OCI-LY7 (cell line): ENCODE results near the gene OR1I1. TPM values are rescaled to one million over a fixed set of nuclear protein-coding genes. Genes with fewer than 3 reads are reported as not detected.

Experiments
- BruUV-seq: library from RNA; stranded (reverse); fragments of 400-500 nt; replicated peaks from 2 replicates; lab custom pipeline; 2021; lab: Mats Ljungman, UMichigan
- CTCF ChIA-PET: fragments of 300-600 bp; sonication (Branson Sonifier 250); formaldehyde crosslinking; loops from one replicate; lab custom pipeline; 2022; ENCODE audit warnings: antibody characterized with exemption; ENCODE audit not compliant: unreplicated experiment; lab: Charles Lee
- POLR2A ChIA-PET: fragments of 300-600 bp; sonication (Branson Sonifier 250); formaldehyde crosslinking; loops from one replicate; lab custom pipeline; 2022; ENCODE audit warnings: antibody characterized with exemption; lab: Charles Lee
- DNase-seq: peaks from one replicate; pipeline ENCODE4 v3.0.0-alpha.2; 2015; ENCODE audit warnings: low spot score
- H2AFZ ChIP-seq: fragments of 200-600 bp; sonication (generic), shearing (Covaris generic); 2 replicates; pipeline ENCODE4 v1.6.1; 2014; ENCODE audit warnings: mild to moderate bottlenecking, antibody characterized with exemption, low read length, moderate library complexity
- H3K27ac ChIP-seq: fragments of 200-600 bp; sonication (generic); 2 replicates; pipeline ENCODE4 v1.5.1; 2014; ENCODE audit warnings: mixed run types, low read depth, mild to moderate bottlenecking, moderate library complexity, low read length, inconsistent platforms; ENCODE audit not compliant: poor library complexity, severe bottlenecking
- H3K36me3 ChIP-seq: fragments of 200-600 bp; sonication (generic); 2 replicates; pipeline ENCODE4 v1.6.1; 2014; ENCODE audit warnings: mild to moderate bottlenecking, antibody characterized with exemption, low read length, moderate library complexity, mixed read lengths; ENCODE audit not compliant: insufficient read depth
- H3K4me1 ChIP-seq: fragments of 200-600 bp; sonication (generic); 2 replicates; pipeline ENCODE4 v1.5.1; 2014; ENCODE audit warnings: mild to moderate bottlenecking, low read length; ENCODE audit not compliant: insufficient read depth, poor library complexity, severe bottlenecking
- H3K4me2 ChIP-seq: fragments of 200-600 bp; sonication (generic); 2 replicates; pipeline ENCODE4 v1.6.1; 2014; ENCODE audit warnings: mild to moderate bottlenecking, low read length
- H3K4me3 ChIP-seq: fragments of 200-600 bp; sonication (generic); 2 replicates; pipeline ENCODE4 v1.5.1; 2014; ENCODE audit warnings: mild to moderate bottlenecking, low read depth, low read length; ENCODE audit not compliant: poor library complexity, severe bottlenecking
- H3K79me2 ChIP-seq: fragments of 200-600 bp; sonication (generic); 2 replicates; pipeline ENCODE4 v1.6.1; 2016; ENCODE audit warnings: low read depth, mild to moderate bottlenecking, low read length, moderate library complexity, mixed read lengths; ENCODE audit not compliant: insufficient read depth
- H3K9me2 ChIP-seq: fragments of 200-600 bp; sonication (generic); 2 replicates; pipeline ENCODE4 v1.6.1; 2016; ENCODE audit warnings: mild to moderate bottlenecking, low read length, mixed read lengths; ENCODE audit not compliant: insufficient read depth
- H3K9me3 ChIP-seq: fragments of 200-600 bp; sonication (generic); 2 replicates; pipeline ENCODE4 v1.6.1; 2014; ENCODE audit warnings: mild to moderate bottlenecking, mixed run types, low read length, mixed read lengths
- H4K20me1 ChIP-seq: fragments of 200-600 bp; sonication (generic); 2 replicates; pipeline ENCODE4 v1.6.1; 2014; ENCODE audit warnings: mild to moderate bottlenecking, antibody characterized with exemption, low read length, moderate library complexity, mixed read lengths; ENCODE audit not compliant: insufficient read depth
- CTCF ChIP-seq: fragments of 200-600 bp; sonication (generic); conservative IDR thresholded peaks from 2 replicates; pipeline ENCODE4 v1.5.1; 2014; ENCODE audit warnings: mild to moderate bottlenecking, antibody characterized with exemption, low read length, moderate library complexity, mixed read lengths
- EZH2phosphoT487 ChIP-seq: fragments of 200-600 bp; sonication (generic); IDR thresholded peaks from 2 replicates; pipeline ENCODE4 v1.6.1; 2018; ENCODE audit warnings: low read depth, borderline replicate concordance, mild to moderate bottlenecking, mixed run types, antibody characterized with exemption, low read length, moderate library complexity, mixed read lengths
- intact Hi-C: fragments of 100-400 bp; cut with micrococcal nuclease; formaldehyde crosslinking; loops from one replicate; pipeline ENCODE4 v1.10.0; 2022; ENCODE audit not compliant: unreplicated experiment
- total RNA-seq, 2 experiments: library from RNA; depleted of rRNA in 1 of 2; stranded (reverse); fragments of >200 nt in 1 of 2; shearing (Covaris generic) in 1 of 2; gene quantifications; 2 replicates each; pipeline ENCODE4 v1.2.3, GENCODE V29; 2014 to 2022

The OR1I1 gene
- total RNA-seq, 2 experiments from 2014 or later = not detected

GRCh38 chr19:15112385-15112784 is 30.4 kb downstream of the OR1I1 start:
- no peaks in the 10 kb centered on the region for H3K9me2 ChIP-seq
- H3K79me2 ChIP-seq = no peaks in the 10 kb centered on the region
- H3K4me1 ChIP-seq = no peaks in the 10 kb centered on the region
- peak; percentile 13 for DNase-seq
- TF ChIP-seq EZH2phosphoT487 = no peak
- TF ChIP-seq CTCF = peak; percentile 37
- intact Hi-C loops = no loop called here
- POLR2A ChIA-PET = no interaction called here
- H3K4me3 ChIP-seq = no peak overlapping the region
- no peak overlapping the region for H2AFZ ChIP-seq
- H3K9me3 ChIP-seq = no peaks in the 10 kb centered on the region
- H3K4me2 ChIP-seq = no peak overlapping the region
- H3K36me3 ChIP-seq = peaks cover 28% of the 10 kb centered on the region
- BruUV-seq = no TSS peak
- CTCF ChIA-PET = no interaction called here
- no peaks in the 10 kb centered on the region for H4K20me1 ChIP-seq
- no peak overlapping the region for H3K27ac ChIP-seq

GRCh38 chr19:15113245-15114152 is 31.5 kb downstream of the OR1I1 start:
- no peak for DNase-seq
- intact Hi-C loops = no loop called here
- Histone ChIP-seq H3K4me3 (no peak overlapping the region), H3K36me3 (peaks cover 39% of the 10 kb centered on the region), H3K4me1 (no peaks in the 10 kb centered on the region), H3K79me2 (no peaks in the 10 kb centered on the region), H2AFZ (no peak overlapping the region), H4K20me1 (no peaks in the 10 kb centered on the region), H3K9me2 (no peaks in the 10 kb centered on the region), H3K4me2 (no peak overlapping the region), H3K27ac (no peak overlapping the region), H3K9me3 (no peaks in the 10 kb centered on the region)
- BruUV-seq = no TSS peak
- TF ChIP-seq EZH2phosphoT487 (no peak), CTCF (no peak)
- ChIA-PET POLR2A (no interaction called here), CTCF (no interaction called here)

- Histone ChIP-seq H3K9me2 (no peaks in the 10 kb centered on the region), H3K9me3 (no peaks in the 10 kb centered on the region), H3K4me3 (no peak overlapping the region), H3K4me2 (no peak overlapping the region), H3K36me3 (peaks cover 45% of the 10 kb centered on the region), H3K27ac (no peak overlapping the region), H3K79me2 (no peaks in the 10 kb centered on the region), H2AFZ (no peak overlapping the region), H3K4me1 (no peaks in the 10 kb centered on the region), H4K20me1 (no peaks in the 10 kb centered on the region)
- intact Hi-C loops = no loop called here
- ChIA-PET POLR2A (no interaction called here), CTCF (no interaction called here)
- BruUV-seq = no TSS peak
- DNase-seq = no peak
- TF ChIP-seq CTCF (no peak), EZH2phosphoT487 (no peak)
Measured at GRCh38 chr19:15114153-15114540, 32.1 kb downstream of the OR1I1 start.
